Prostate gland (tissue), 2 donors: Measurements from ENCODE around the gene ZNF516.

Source experiments
- POLR2A ChIP-seq: fragments of 450-650 bp; IDR thresholded peaks from one replicate; pipeline ENCODE4 v1.6.1; 2016; ENCODE audit warnings: antibody characterized with exemption, mild to moderate bottlenecking
- TF ChIP-seq, protein P1 (sequence below), 4 experiments: fragments of 200-600 bp in 2 of 4; fragments of 450-650 bp in 2 of 4; sonication (generic) in 2 of 4; IDR thresholded peaks; 1 replicate in 3 of 4; 2 replicates in 1 of 4; pipeline ENCODE4 v1.5.1; 2016 to 2019; ENCODE audit warnings: antibody characterized with exemption in 4 of 4, mild to moderate bottlenecking in 2 of 4, moderate library complexity in 2 of 4

DNA sequence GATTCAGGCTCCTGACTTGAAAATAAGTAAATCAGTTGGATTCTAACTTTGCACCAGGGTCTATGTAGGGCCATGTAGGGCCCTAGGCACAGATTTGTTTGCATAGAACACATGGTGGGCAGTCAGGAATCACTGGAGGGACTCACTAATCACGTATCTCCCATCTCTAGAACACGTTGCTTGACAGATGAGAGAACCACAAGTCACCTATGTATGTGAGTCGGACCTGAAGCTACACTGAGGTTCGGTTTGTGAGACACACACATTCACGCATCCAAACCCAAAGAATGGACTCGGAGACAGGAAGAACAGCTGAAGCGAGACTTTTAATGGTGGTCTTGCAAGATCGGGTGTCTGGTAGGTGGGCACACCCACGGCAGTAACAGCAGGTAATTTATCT, 157.0 kb downstream of the ZNF516 start:
- TF ChIP-seq POLR2A, result no peak
- TF ChIP-seq, protein P1, sequence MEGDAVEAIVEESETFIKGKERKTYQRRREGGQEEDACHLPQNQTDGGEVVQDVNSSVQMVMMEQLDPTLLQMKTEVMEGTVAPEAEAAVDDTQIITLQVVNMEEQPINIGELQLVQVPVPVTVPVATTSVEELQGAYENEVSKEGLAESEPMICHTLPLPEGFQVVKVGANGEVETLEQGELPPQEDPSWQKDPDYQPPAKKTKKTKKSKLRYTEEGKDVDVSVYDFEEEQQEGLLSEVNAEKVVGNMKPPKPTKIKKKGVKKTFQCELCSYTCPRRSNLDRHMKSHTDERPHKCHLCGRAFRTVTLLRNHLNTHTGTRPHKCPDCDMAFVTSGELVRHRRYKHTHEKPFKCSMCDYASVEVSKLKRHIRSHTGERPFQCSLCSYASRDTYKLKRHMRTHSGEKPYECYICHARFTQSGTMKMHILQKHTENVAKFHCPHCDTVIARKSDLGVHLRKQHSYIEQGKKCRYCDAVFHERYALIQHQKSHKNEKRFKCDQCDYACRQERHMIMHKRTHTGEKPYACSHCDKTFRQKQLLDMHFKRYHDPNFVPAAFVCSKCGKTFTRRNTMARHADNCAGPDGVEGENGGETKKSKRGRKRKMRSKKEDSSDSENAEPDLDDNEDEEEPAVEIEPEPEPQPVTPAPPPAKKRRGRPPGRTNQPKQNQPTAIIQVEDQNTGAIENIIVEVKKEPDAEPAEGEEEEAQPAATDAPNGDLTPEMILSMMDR (IDR thresholded peaks at IDR 0.05), result no peak
